HCT116 (cell line): ENCODE data around the gene CLSTN1. TPM values are rescaled to one million over a fixed set of nuclear protein-coding genes. Genes with fewer than 3 reads are reported as not detected.

ENCODE experiments used
- ATAC-seq: fragments of 200-7000 bp; cut with Tn5 transposase; 2 replicates; pipeline ENCODE4 v1.9.1; 2020; ENCODE audit warnings: mild to moderate bottlenecking, moderate library complexity
- BruUV-seq: library from RNA; stranded (reverse); fragments of 400-500 nt; replicated peaks from 2 replicates; lab custom pipeline; 2021; lab: Mats Ljungman, UMichigan
- CTCF ChIA-PET: fragments of 300-600 bp; sonication (Branson Sonifier 250); formaldehyde crosslinking; loops from one replicate; lab custom pipeline; 2021; ENCODE audit warnings: antibody characterized with exemption; lab: Charles Lee
- POLR2A ChIA-PET: fragments of 300-600, 350-600 bp; sonication (Branson Sonifier 250); formaldehyde crosslinking; loops from one replicate; lab custom pipeline; 2021; ENCODE audit warnings: antibody characterized with exemption; lab: Charles Lee
- RAD21 ChIA-PET, 2 experiments: fragments of 300-600 bp; sonication (Branson Sonifier 250); formaldehyde crosslinking; loops; one replicate each; lab custom pipeline; 2023; ENCODE audit warnings: low total read pairs in 2 of 2; ENCODE audit not compliant: uncharacterized antibody in 2 of 2, unreplicated experiment in 2 of 2, low non-redundant PET in 1 of 2; lab: Charles Lee
- DNase-seq: peaks from one replicate; pipeline ENCODE4 v3.0.0-alpha.2; 2010; ENCODE audit warnings: low read depth, low spot score
- H2AFZ ChIP-seq: fragments of 200-600 bp; shearing (Covaris generic), sonication (generic); 2 replicates; pipeline ENCODE4 v1.6.1; 2017; ENCODE audit warnings: low read depth, mixed run types, mixed read lengths, antibody characterized with exemption, low read length; ENCODE audit not compliant: poor library complexity, severe bottlenecking
- H3K27ac ChIP-seq: 2 replicates; pipeline ENCODE4 v1.5.1; 2012; ENCODE audit warnings: low read depth, low read length
- H3K27me3 ChIP-seq: fragments of 200-600 bp; sonication (generic); 2 replicates; pipeline ENCODE4 v1.6.1; 2016; ENCODE audit warnings: mixed run types, low read length, mixed read lengths; ENCODE audit not compliant: insufficient read depth
- H3K36me3 ChIP-seq, 2 experiments: fragments of 200-500 bp in 1 of 2; fragments of 200-600 bp in 1 of 2; sonication (Bioruptor generic) in 1 of 2; sonication (generic) in 1 of 2; 2 replicates each; pipeline versions ENCODE4 v1.5.1 to v1.6.1; 2014 to 2016; ENCODE audit warnings: low read length in 2 of 2, inconsistent platforms in 1 of 2, mixed read lengths in 1 of 2, mixed run types in 1 of 2; ENCODE audit not compliant: insufficient read depth in 2 of 2, control insufficient read depth in 1 of 2
- H3K4me1 ChIP-seq, 2 experiments: fragments of 200-600 bp in 1 of 2; sonication (generic) in 1 of 2; 2 replicates each; pipeline versions ENCODE4 v1.5.1 to v1.6.1; 2012 to 2017; ENCODE audit warnings: low read length in 2 of 2, inconsistent platforms in 1 of 2, mild to moderate bottlenecking in 1 of 2, mixed read lengths in 1 of 2, mixed run types in 1 of 2, moderate library complexity in 1 of 2; ENCODE audit not compliant: insufficient read depth in 2 of 2, control insufficient read depth in 1 of 2
- H3K4me2 ChIP-seq: fragments of 200-600 bp; sonication (generic); 2 replicates; pipeline ENCODE4 v1.6.1; 2017; ENCODE audit warnings: mixed run types, low read length, mixed read lengths
- H3K4me3 ChIP-seq, 2 experiments: fragments of 200-600 bp in 1 of 2; sonication (generic) in 1 of 2; replicated peaks in 1 of 2; 2 replicates each; pipeline ENCODE4 v1.5.1; 2011 to 2016; ENCODE audit warnings: low read length in 2 of 2, control low read depth in 1 of 2, low read depth in 1 of 2, mild to moderate bottlenecking in 1 of 2, mixed read lengths in 1 of 2, mixed run types in 1 of 2
- H3K79me2 ChIP-seq: fragments of 200-600 bp; sonication (generic); 2 replicates; pipeline ENCODE4 v1.6.1; 2017; ENCODE audit warnings: mild to moderate bottlenecking, mixed run types, low read length, moderate library complexity, mixed read lengths; ENCODE audit not compliant: insufficient read depth
- H3K9ac ChIP-seq: fragments of 200-600 bp; sonication (generic); 2 replicates; pipeline ENCODE4 v1.6.1; 2016; ENCODE audit warnings: low read length, mixed read lengths
- H3K9me2 ChIP-seq: fragments of 200-600 bp; sonication (generic), shearing (Covaris generic); 2 replicates; pipeline ENCODE4 v1.6.1; 2017; ENCODE audit warnings: mixed run types, mild to moderate bottlenecking, moderate library complexity; ENCODE audit not compliant: insufficient read depth
- H3K9me3 ChIP-seq, 2 experiments: fragments of 200-500 bp in 1 of 2; fragments of 200-600 bp in 1 of 2; sonication (Bioruptor generic) in 1 of 2; sonication (generic) in 1 of 2; 2 replicates each; pipeline ENCODE4 v1.6.1; 2014 to 2017; ENCODE audit warnings: low read length in 2 of 2, mixed read lengths in 2 of 2, inconsistent platforms in 1 of 2, low read depth in 1 of 2, mild to moderate bottlenecking in 1 of 2, mixed run types in 1 of 2, moderate library complexity in 1 of 2; ENCODE audit not compliant: control insufficient read depth in 1 of 2, insufficient read depth in 1 of 2
- H4K20me1 ChIP-seq: fragments of 200-600 bp; sonication (generic), shearing (Covaris generic); 2 replicates; pipeline ENCODE4 v1.6.1; 2017; ENCODE audit warnings: mixed run types, mild to moderate bottlenecking, moderate library complexity; ENCODE audit not compliant: insufficient read depth
- ATF3 ChIP-seq: IDR thresholded peaks from 2 replicates; pipeline ENCODE4 v1.6.1; 2012
- CBX3 ChIP-seq: IDR thresholded peaks from 2 replicates; pipeline ENCODE4 v1.6.1; 2012; ENCODE audit warnings: low read depth
- CEBPB ChIP-seq: IDR thresholded peaks from 2 replicates; pipeline ENCODE4 v1.6.1; 2012; ENCODE audit warnings: low read depth
- ELF1 ChIP-seq: IDR thresholded peaks from 2 replicates; pipeline ENCODE4 v1.6.1; 2012; ENCODE audit warnings: low read depth, borderline replicate concordance
- EZH2 ChIP-seq: fragments of 200-600 bp; sonication (generic); IDR thresholded peaks from 2 replicates; pipeline ENCODE4 v1.6.1; 2017; ENCODE audit warnings: antibody characterized with exemption, mixed run types
- EZH2phosphoT487 ChIP-seq: fragments of 200-600 bp; IDR thresholded peaks from 2 replicates; pipeline ENCODE4 v1.6.1; 2018; ENCODE audit warnings: antibody characterized with exemption, borderline replicate concordance
- FOSL1 ChIP-seq: IDR thresholded peaks from 2 replicates; pipeline ENCODE4 v1.6.1; 2012; ENCODE audit warnings: low read depth
- JUND ChIP-seq: IDR thresholded peaks from 2 replicates; pipeline ENCODE4 v1.6.1; 2012
- MAX ChIP-seq: IDR thresholded peaks from 2 replicates; pipeline ENCODE4 v1.6.1; 2012
- POLR2A ChIP-seq: IDR thresholded peaks from 2 replicates; pipeline ENCODE4 v1.7.0; 2011; ENCODE audit warnings: borderline replicate concordance; ENCODE audit not compliant: insufficient read depth, insufficient read length; ENCODE audit errors: extremely low read depth
- POLR2AphosphoS5 ChIP-seq: IDR thresholded peaks from 2 replicates; pipeline ENCODE4 v1.6.1; 2011; ENCODE audit warnings: mild to moderate bottlenecking, low read depth, low read length, moderate library complexity
- RAD21 ChIP-seq: IDR thresholded peaks from 2 replicates; pipeline ENCODE4 v1.6.1; 2012; ENCODE audit warnings: low read depth, mild to moderate bottlenecking
- SIN3A ChIP-seq: IDR thresholded peaks from 2 replicates; pipeline ENCODE4 v1.6.1; 2012; ENCODE audit warnings: low read depth
- SP1 ChIP-seq: IDR thresholded peaks from 2 replicates; pipeline ENCODE4 v1.6.1; 2012; ENCODE audit warnings: low read depth
- SRF ChIP-seq: IDR thresholded peaks from 2 replicates; pipeline ENCODE4 v1.6.1; 2012; ENCODE audit warnings: low read depth
- TCF7L2 ChIP-seq: IDR thresholded peaks from 2 replicates; pipeline ENCODE4 v1.7.0; 2011; ENCODE audit warnings: borderline replicate concordance, inconsistent platforms; ENCODE audit not compliant: insufficient read depth, insufficient read length; ENCODE audit errors: extremely low read depth
- YY1 ChIP-seq: IDR thresholded peaks from 2 replicates; pipeline ENCODE4 v1.6.1; 2011; ENCODE audit warnings: low read length, low read depth, moderate library complexity, mild to moderate bottlenecking; ENCODE audit not compliant: insufficient replicate concordance; ENCODE audit errors: extremely low read depth
- ZFX ChIP-seq: fragments of 450-650 bp; IDR thresholded peaks from 2 replicates; pipeline ENCODE4 v1.6.1; 2017
- ZNF274 ChIP-seq: fragments of 200-500 bp; sonication (Bioruptor generic); IDR thresholded peaks from 2 replicates; pipeline ENCODE4 v1.6.1; 2014; ENCODE audit warnings: mild to moderate bottlenecking, low read depth, low read length, inconsistent platforms
- intact Hi-C: fragments of 100-400 bp; cut with micrococcal nuclease; formaldehyde crosslinking; loops from 2 replicates; pipeline ENCODE4 v1.10.0; 2022
- total RNA-seq: library from RNA; stranded (reverse); gene quantifications from one replicate; pipeline ENCODE4 v1.2.1, GENCODE V29; 2021; ENCODE audit not compliant: unreplicated experiment
- TF ChIP-seq, protein P1 (sequence below): IDR thresholded peaks from 2 replicates; pipeline ENCODE4 v1.6.1; 2011; ENCODE audit warnings: mild to moderate bottlenecking, low read length, moderate library complexity; ENCODE audit not compliant: insufficient replicate concordance; ENCODE audit errors: extremely low read depth
- TF ChIP-seq, protein P2 (sequence below), 3 experiments: fragments of 200-600 bp in 1 of 3; sonication (generic) in 1 of 3; IDR thresholded peaks in 2 of 3; conservative IDR thresholded peaks in 1 of 3; 2 replicates each; pipeline ENCODE4 v1.5.1; 2012 to 2017; ENCODE audit warnings: low read depth in 2 of 3, low read length in 2 of 3, antibody characterized with exemption in 1 of 3, borderline replicate concordance in 1 of 3, control low read depth in 1 of 3, mild to moderate bottlenecking in 1 of 3, mixed read lengths in 1 of 3, mixed run types in 1 of 3, moderate library complexity in 1 of 3; ENCODE audit not compliant: insufficient read depth in 1 of 3

The CLSTN1 gene
- total RNA-seq, 1 experiment from 2014 or later: 113 TPM

GRCh38 chr1:9825093-9826074 is 1.6 kb upstream of the CLSTN1 start:
- BruUV-seq: no TSS peak
- peak overlapping the region; percentile 22 for H3K9ac ChIP-seq
- intact Hi-C loops: loop anchor here (5.0 kb wide), 1 partner anchor 42 kb away; no protein-coding TSS in a partner anchor
- no peak for TF ChIP-seq ZFX
- TF ChIP-seq SP1: peak; percentile 65
- TF ChIP-seq JUND: peak; percentile 75
- TF ChIP-seq CBX3: peak; percentile 63; the same call in 1 of the 2 replicates
- no peak for TF ChIP-seq SIN3A
- TF ChIP-seq, protein P1, sequence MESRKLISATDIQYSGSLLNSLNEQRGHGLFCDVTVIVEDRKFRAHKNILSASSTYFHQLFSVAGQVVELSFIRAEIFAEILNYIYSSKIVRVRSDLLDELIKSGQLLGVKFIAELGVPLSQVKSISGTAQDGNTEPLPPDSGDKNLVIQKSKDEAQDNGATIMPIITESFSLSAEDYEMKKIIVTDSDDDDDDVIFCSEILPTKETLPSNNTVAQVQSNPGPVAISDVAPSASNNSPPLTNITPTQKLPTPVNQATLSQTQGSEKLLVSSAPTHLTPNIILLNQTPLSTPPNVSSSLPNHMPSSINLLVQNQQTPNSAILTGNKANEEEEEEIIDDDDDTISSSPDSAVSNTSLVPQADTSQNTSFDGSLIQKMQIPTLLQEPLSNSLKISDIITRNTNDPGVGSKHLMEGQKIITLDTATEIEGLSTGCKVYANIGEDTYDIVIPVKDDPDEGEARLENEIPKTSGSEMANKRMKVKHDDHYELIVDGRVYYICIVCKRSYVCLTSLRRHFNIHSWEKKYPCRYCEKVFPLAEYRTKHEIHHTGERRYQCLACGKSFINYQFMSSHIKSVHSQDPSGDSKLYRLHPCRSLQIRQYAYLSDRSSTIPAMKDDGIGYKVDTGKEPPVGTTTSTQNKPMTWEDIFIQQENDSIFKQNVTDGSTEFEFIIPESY: no peak
- TF ChIP-seq ELF1: no peak; the same call in 1 of the 2 replicates
- no peak for TF ChIP-seq ZNF274
- TF ChIP-seq, protein P2, sequence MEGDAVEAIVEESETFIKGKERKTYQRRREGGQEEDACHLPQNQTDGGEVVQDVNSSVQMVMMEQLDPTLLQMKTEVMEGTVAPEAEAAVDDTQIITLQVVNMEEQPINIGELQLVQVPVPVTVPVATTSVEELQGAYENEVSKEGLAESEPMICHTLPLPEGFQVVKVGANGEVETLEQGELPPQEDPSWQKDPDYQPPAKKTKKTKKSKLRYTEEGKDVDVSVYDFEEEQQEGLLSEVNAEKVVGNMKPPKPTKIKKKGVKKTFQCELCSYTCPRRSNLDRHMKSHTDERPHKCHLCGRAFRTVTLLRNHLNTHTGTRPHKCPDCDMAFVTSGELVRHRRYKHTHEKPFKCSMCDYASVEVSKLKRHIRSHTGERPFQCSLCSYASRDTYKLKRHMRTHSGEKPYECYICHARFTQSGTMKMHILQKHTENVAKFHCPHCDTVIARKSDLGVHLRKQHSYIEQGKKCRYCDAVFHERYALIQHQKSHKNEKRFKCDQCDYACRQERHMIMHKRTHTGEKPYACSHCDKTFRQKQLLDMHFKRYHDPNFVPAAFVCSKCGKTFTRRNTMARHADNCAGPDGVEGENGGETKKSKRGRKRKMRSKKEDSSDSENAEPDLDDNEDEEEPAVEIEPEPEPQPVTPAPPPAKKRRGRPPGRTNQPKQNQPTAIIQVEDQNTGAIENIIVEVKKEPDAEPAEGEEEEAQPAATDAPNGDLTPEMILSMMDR (IDR thresholded peaks at IDR 0.05 in 2 of 3, conservative IDR thresholded peaks at IDR 0.05 in 1 of 3; ENCODE audit: borderline replicate concordance in 1 of 3, insufficient read depth in 1 of 3, low read depth in 2 of 3, low read length in 2 of 3): no peak
- TF ChIP-seq ATF3: no peak
- TF ChIP-seq MAX: peak; percentile 60; the same call in 1 of the 2 replicates
- TF ChIP-seq POLR2AphosphoS5: peak; percentile 63
- TF ChIP-seq RAD21: no peak; the same call in 1 of the 2 replicates
- no peak for TF ChIP-seq EZH2
- TF ChIP-seq EZH2phosphoT487: no peak
- no peak for TF ChIP-seq YY1
- TF ChIP-seq POLR2A: no peak
- peak; percentile 51; the same call in 1 of the 2 replicates for TF ChIP-seq SRF
- TF ChIP-seq TCF7L2: peak; percentile 8
- TF ChIP-seq CEBPB: no peak
- peak; percentile 53 for TF ChIP-seq FOSL1

More at GRCh38 chr1:9825093-9826074, 1.6 kb upstream of the CLSTN1 start:
- peak overlapping the region; percentile 77 for H3K4me2 ChIP-seq
- H3K27ac ChIP-seq: peak overlapping the region; percentile 51
- RAD21 ChIA-PET: no interaction called here
- no peaks in the 10 kb centered on the region for H3K27me3 ChIP-seq
- ATAC-seq (peak; percentile 78), DNase-seq (peak; percentile 77)
- no peaks in the 10 kb centered on the region for H3K9me3 ChIP-seq
- peak overlapping the region; percentile 28 to 44 for H3K4me3 ChIP-seq
- H3K79me2 ChIP-seq: peaks cover 29% of the 10 kb centered on the region
- CTCF ChIA-PET: interaction anchor here (1.3 kb wide), 1 partner anchor 41 kb away, joined by 3 read pairs; no protein-coding TSS in a partner anchor
- H2AFZ ChIP-seq: peak overlapping the region; percentile 63
- peaks cover 9% of the 10 kb centered on the region; the same call in 1 of the 2 replicates for H4K20me1 ChIP-seq
- peaks cover 21 to 38% of the 10 kb centered on the region in 2 experiments for H3K4me1 ChIP-seq
- POLR2A ChIA-PET: no interaction called here
- no peaks in the 10 kb centered on the region for H3K9me2 ChIP-seq
- no peaks in the 10 kb centered on the region for H3K36me3 ChIP-seq
